Measurements from ENCODE around the gene ERGIC3.

- TF ChIP-seq CTCF (IDR thresholded peaks at IDR 0.05): no peak
- TF ChIP-seq POLR2AphosphoS5 (IDR thresholded peaks at IDR 0.05; ENCODE audit: low read depth, low read length): no peak
- TF ChIP-seq FOSL2 (IDR thresholded peaks at IDR 0.05; ENCODE audit: borderline replicate concordance, low read depth): no peak
- no peak for TF ChIP-seq USF2 (IDR thresholded peaks at IDR 0.05; ENCODE audit: borderline replicate concordance, low read depth, low read length)
- TF ChIP-seq FOXM1 (IDR thresholded peaks at IDR 0.05; ENCODE audit: low read depth): no peak
- no peak for TF ChIP-seq PBX3 (IDR thresholded peaks at IDR 0.05)
- TF ChIP-seq EP300 (IDR thresholded peaks at IDR 0.05; ENCODE audit: borderline replicate concordance in 1 of 2, low read depth in 1 of 2, low read length in 1 of 2): no peak
- TF ChIP-seq RCOR1 (IDR thresholded peaks at IDR 0.05; ENCODE audit: low read length): no peak
- no peak for TF ChIP-seq NRF1 (IDR thresholded peaks at IDR 0.05; ENCODE audit: low read depth, low read length)
- TF ChIP-seq GATA2 (CRISPR knock-in tag; IDR thresholded peaks at IDR 0.05): no peak
- TF ChIP-seq RAD21 (IDR thresholded peaks at IDR 0.05; ENCODE audit: low read length): no peak
- no peak for TF ChIP-seq TAF1 (IDR thresholded peaks at IDR 0.05; ENCODE audit: borderline replicate concordance, low read depth, low read length)
- no peak for TF ChIP-seq MXI1 (IDR thresholded peaks at IDR 0.05; ENCODE audit: low read depth, low read length)
- TF ChIP-seq REST (IDR thresholded peaks at IDR 0.05; ENCODE audit: low read depth, low read length): no peak
These were observed 57.3 kb downstream of the ERGIC3 start for GRCh38 chr20:35598899-35599775.
